SH-SY5Y (cell line): ENCODE results near the gene SKAP2.

Experiments used
- GATA2 ChIP-seq: IDR thresholded peaks from 2 replicates; pipeline ENCODE4 v1.6.1; 2011; ENCODE audit warnings: mild to moderate bottlenecking, low read depth, low read length
- GATA3 ChIP-seq: IDR thresholded peaks from 2 replicates; pipeline ENCODE4 v1.6.1; 2011; ENCODE audit warnings: low read depth, mild to moderate bottlenecking, low read length, moderate library complexity

The SKAP2 gene

GRCh38 chr7:26735976-26736600 is 128.3 kb downstream of the SKAP2 start:
- no peak for TF ChIP-seq GATA3
- TF ChIP-seq GATA2: no peak

DNA sequence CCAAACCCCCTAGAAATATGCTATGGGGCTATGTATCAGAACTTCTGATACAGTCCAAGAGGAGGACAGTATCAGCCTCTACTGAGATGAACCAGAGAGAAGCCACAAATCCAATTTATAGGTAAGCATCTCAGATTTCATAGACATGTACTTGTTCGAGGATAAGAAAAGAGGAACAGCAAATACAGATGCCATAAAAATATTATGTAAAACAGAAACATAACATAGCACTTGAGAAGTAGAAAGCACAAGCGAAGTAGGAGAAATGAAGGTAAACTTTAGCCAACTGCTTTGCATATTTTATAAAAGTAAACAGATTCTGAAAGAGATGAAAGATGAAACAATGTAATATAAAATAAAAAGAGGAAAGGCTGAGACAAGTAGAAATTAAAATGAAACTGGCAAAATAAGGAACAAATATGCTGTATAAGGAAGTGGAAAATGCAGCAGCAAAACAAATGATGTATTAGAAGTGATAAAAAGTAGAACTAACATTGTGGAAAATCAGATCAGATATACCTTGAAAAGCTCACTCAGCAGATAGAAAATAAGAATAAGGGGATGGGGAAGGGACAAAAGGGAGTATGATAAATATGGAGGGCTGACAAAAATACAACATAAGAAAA is 135.1 kb downstream of the SKAP2 start:
- no peak for TF ChIP-seq GATA3
- TF ChIP-seq GATA2: no peak

DNA sequence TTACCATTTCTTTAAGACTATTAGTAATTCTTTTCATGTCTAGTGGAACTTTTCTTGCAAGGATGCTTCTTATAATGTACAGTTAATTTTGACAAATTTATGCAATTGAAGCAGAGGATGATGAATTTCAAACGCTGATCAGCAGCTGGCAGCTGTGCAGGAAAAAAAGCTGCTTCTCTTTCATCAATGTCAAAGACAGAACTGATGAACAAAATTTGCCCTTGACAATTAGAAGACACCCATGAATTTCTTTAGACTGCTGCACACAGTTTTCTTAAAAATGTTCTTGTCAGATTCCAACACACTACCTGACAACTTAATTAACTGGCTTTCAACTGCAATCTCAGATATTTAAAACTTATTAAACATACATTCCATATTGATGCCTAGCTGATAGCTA is 138.3 kb downstream of the SKAP2 start:
- TF ChIP-seq GATA3: no peak
- no peak for TF ChIP-seq GATA2

DNA sequence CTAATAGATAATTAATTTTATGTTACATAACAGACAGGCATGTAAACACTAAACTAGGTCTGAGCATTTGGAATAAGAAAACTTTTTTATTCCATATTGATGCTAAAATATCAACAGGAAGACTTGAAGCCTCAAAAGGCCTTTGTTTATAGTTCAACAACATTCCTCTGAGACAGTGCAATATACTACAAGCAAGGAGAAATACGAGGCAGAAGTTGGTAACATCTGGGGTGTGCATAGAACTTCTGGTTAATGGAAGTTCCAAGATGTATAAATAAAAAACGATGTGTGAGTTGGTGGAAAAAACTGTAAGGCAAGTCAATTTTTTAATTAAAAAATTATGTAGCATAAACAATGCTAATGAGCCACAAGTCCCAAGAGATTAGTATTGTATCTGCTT is 139.6 kb downstream of the SKAP2 start:
- TF ChIP-seq GATA2: no peak
- TF ChIP-seq GATA3: no peak

- no peak for TF ChIP-seq GATA2
- TF ChIP-seq GATA3: no peak
These were observed 141.3 kb downstream of the SKAP2 start for GRCh38 chr7:26723129-26723528.

DNA sequence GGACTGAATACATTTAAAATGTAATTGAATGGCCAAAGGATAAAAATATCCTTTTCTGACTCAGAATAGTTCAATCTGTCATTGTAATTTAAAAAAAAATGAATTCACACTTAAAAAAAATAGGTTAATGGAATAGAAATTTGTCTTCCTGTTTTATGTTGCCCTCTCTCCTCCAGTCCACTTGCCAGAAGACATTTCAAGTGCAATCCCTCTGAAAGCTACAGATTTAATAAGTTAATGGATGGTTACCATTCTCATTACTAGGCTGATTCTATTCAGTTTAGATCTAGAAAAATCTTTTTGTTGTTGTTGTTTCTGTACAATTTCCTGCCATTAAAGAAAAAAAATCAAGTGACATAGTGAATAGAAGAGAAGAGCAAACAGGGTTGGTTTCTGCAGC is 142.9 kb downstream of the SKAP2 start:
- TF ChIP-seq GATA3 (no peak), GATA2 (no peak)

DNA sequence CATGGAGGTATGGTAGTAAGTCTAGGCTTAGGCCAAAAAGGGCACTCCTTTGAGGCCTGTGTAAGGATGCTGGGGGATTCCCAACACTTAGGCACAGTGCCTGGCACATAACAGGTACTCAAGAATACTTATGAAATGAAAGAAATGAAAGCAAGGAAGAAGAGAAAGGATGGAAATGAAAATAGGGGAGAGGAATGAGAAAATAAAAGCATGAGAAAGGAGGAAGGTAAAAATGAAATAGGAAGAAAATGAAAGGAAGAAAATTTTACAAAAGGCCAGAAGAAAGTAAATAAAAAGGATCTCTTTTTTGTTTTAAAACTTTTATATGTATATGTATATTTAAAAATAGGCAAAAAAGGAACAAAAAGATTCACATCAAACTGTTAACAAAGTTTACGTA is 146.3 kb downstream of the SKAP2 start:
- TF ChIP-seq GATA2 (no peak), GATA3 (no peak)

DNA sequence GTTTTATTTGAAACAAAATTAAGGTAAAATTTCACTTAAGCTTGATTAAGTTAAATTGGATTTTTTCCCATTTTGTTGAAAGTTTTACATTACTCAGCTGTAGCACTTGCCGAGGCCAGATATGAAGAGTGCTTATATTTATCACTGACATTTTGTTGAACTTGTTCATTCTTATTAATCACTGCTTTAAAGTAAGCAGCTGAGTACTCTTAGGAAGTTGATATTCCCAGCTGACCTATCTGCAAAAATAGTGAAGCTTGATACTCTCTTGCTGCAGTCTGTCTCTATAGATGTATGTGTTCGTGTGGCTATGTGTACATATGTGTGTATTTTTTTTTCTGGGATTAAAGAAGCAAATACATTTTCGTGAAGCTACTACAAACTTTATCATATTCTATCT is 150.0 kb downstream of the SKAP2 start:
- no peak for TF ChIP-seq GATA3
- no peak for TF ChIP-seq GATA2

DNA sequence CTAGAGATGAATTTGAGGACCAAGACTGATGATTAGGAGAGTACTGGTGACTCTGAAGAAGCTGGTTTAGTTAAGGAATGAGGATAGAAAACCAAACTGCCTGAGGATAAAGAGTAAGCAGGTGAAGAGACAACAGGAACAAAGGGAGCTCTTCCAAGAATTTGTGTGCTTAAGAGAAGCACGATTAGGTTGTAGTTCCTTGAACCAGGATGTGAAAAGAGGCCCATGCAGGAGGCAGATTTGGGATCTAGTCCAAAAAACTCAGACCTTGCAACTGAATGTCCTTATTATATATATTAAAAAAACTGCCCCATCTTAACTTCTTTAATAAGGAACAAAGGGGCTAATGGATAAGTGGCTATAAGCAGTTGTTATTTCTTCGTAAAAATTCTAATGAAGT is 150.4 kb downstream of the SKAP2 start:
- TF ChIP-seq GATA3: no peak
- no peak for TF ChIP-seq GATA2

DNA sequence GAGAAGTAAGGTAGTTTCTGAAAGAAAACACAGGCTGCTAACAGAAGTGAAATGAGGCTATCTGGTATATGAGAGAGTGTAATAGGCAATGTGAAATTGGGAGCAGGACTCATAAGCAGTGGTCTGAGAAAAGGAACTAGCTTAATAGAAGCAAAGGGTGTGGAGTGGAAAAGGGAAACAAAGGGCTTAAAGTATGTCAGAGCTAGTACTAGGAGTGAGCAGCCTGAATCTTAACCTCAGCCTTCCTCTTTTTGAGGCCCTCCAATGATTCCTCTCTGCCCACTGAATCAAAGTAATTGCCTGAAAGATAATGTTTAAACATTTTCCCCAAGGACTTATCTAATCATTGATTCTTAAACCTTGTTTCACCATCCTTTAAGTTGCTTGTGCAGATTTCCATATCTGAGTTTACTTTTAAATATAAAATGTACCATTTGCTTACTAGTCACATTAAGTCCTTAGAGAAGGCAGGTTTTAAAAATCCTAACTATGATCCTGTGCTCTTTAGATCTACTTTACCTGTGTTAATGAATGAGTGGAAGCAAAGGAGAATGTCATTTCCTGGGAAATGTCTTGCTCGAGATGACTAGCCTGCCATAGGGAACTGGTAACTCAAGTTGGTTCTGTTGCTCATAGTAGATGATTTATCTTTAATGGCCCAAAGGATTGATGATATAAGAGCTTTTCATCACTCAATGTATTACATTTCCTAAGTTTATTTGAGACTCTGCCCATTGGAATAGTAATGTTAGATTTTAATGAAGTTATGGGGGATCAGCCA is 155.0 kb downstream of the SKAP2 start:
- TF ChIP-seq GATA2: no peak
- no peak for TF ChIP-seq GATA3

- TF ChIP-seq GATA3 (no peak), GATA2 (no peak)
These were observed 158.8 kb downstream of the SKAP2 start for GRCh38 chr7:26705567-26705966.

DNA sequence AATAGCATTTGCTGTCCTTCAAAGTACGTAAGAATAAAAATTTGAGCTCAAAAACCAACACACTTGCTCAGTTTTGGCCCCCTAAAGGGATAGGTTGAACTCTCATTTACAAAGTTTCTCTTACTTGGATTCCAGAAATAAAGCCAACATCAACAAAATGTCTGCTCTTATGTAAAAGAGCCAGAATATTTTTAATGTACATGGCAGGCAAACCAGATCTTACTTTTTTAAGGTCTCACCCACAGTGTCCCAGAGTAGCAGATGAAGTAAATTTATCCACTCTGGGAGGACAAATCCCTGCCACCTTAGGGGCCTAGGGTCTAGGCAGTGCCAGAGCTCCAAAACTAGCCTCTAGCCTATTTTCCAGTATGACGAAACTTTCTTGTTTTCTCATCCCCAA is 159.6 kb downstream of the SKAP2 start:
- no peak for TF ChIP-seq GATA3
- no peak for TF ChIP-seq GATA2

DNA sequence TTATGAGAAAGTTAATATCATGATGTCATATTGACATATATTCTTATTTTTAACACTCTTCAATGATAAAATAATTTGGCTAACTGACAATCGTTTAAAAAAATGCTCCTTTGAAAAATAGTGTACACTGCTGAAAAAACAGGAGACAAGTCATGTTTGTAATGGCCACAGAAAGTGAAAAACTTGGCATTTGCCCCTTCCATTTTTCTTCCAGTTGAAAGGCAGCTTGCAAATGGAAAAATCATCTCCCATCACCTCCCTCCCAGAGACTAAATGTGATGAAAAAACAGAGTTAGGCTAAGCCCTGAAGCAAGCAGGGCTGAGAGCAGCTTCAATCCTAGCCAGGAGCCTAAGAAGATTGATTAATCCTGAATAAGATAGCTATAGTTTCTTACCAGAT is 160.4 kb downstream of the SKAP2 start:
- no peak for TF ChIP-seq GATA2
- no peak for TF ChIP-seq GATA3

- TF ChIP-seq GATA3 (no peak), GATA2 (no peak)
These were observed 163.5 kb downstream of the SKAP2 start for GRCh38 chr7:26700893-26701292.

DNA sequence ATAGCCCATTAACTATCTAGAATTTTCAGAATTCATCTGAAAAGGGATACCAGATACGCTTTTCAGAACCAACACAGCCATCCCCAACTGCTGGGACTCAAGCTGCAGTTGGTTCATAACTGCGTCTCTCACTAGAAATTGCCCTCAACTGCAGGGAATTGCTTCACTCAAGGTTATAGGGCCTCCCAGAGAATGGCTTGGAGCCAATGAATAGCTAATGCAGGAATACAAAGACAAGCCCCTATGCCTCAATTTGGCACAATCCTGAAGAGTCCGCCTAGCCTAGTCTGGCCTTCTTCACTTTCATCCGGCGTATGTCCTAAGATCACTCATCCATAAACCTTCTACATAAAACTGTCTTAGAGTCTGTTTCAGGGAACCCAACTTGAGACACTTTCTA is 164.0 kb downstream of the SKAP2 start:
- TF ChIP-seq GATA2 (no peak), GATA3 (no peak)
